ENCODE results near the gene CACNA1I.

CACNA1I gene

DNA sequence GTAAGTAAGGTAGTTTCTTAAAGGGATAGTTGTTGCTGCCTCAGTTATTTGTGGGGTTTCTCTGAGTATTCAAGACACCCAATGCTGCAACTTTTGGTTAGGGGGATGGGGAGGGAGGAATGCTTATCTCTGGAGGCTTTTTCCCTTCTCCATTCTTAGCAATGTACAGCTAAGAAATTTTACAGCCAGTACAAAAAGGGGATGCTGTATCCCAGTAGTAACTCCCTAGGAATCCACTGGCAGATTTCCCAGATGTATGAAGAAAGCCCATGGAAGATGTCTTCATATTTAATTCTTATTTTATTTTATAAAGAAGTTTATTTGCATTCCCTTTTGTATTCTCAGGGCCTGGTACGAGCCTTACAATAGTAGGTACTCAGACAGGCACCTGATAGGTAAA, 168.2 kb downstream of the CACNA1I start:
- ChIA-PET POLR2A (no interaction called here), CTCF (interaction anchor here (1.3 kb wide), 1 partner anchor 22 kb away, joined by 4 read pairs; no protein-coding TSS in a partner anchor)
- no peak for DNase-seq
- no peaks in the 10 kb centered on the region for H3K36me3 ChIP-seq (ENCODE audit: control insufficient read depth in 4 of 4, insufficient read depth in 4 of 4, low read length in 3 of 4)
- peaks cover 0 to 25% (median 10%) of the 10 kb centered on the region in 5 experiments for H3K27me3 ChIP-seq (replicated peaks in 2 of 5; ENCODE audit: control insufficient read depth in 4 of 5, insufficient read depth in 5 of 5, low read length in 4 of 5)
- H3K9me3 ChIP-seq (ENCODE audit: control extremely low read depth in 1 of 5, control insufficient read depth in 4 of 5, insufficient read depth in 2 of 5, low read depth in 1 of 5, low read length in 4 of 5) = peaks cover 0 to 12% (median 2%) of the 10 kb centered on the region in 5 experiments
- no peak overlapping the region for H3K4me3 ChIP-seq (ENCODE audit: control insufficient read depth in 1 of 7, extremely low read depth in 1 of 7, insufficient read depth in 4 of 7, low read depth in 2 of 7, low read length in 6 of 7)
- H3K27ac ChIP-seq (ENCODE audit: insufficient read depth in 1 of 2, low read depth in 1 of 2, low read length in 2 of 2, poor library complexity in 1 of 2, severe bottlenecking in 2 of 2) = no peak overlapping the region
- WGBS (ENCODE audit: insufficient coverage) = 100% methylated on average over 1 of the region's 1 CpG
- H3K4me1 ChIP-seq (ENCODE audit: control extremely low read depth in 1 of 4, control insufficient read depth in 4 of 4, insufficient read depth in 4 of 4, low read length in 3 of 4) = no peaks in the 10 kb centered on the region
